AG09319 (cell line): Measurements from ENCODE around the gene HNRNPUL1.
"Not testable (repeated sequence)": the region's sequence is repeated elsewhere in the genome, so short reads cannot be mapped to it uniquely, and the experiment has no call there.

Experiments used
- DNase-seq: peaks from one replicate; pipeline ENCODE4 v3.0.0-alpha.2; 2010; ENCODE audit warnings: low read depth; ENCODE audit errors: extremely low read depth
- TF ChIP-seq, protein P1 (sequence below): IDR thresholded peaks from 2 replicates; pipeline ENCODE4 v1.5.1; 2011; ENCODE audit warnings: low read depth, mild to moderate bottlenecking, inconsistent platforms, low read length, moderate library complexity

HNRNPUL1 gene

DNA sequence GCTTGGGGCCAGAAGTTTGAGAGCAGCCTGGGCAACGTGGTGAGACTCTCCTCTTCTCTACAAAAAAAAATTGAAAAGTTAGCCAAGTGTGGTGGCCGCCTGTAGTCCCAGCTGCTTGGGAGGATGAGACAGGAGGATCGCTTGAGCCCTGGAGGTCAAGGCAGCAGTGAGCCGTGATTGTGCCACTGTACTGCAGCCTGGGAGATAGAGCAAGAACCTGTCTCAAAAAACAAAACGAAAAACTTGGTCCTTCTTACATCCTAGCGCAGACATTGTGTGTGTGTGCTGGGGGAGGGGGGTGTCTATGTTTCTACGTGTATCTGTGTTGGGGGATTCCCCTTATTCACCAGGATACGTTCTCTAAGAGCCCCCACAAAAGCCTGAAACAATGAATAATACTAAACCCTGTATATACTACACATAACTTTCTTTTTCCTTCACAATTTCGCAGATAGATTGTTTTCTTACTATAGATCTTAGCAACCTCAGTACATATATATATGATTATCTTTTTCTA is 37.2 kb upstream of the HNRNPUL1 start:
- no peak for DNase-seq
- TF ChIP-seq, protein P1, sequence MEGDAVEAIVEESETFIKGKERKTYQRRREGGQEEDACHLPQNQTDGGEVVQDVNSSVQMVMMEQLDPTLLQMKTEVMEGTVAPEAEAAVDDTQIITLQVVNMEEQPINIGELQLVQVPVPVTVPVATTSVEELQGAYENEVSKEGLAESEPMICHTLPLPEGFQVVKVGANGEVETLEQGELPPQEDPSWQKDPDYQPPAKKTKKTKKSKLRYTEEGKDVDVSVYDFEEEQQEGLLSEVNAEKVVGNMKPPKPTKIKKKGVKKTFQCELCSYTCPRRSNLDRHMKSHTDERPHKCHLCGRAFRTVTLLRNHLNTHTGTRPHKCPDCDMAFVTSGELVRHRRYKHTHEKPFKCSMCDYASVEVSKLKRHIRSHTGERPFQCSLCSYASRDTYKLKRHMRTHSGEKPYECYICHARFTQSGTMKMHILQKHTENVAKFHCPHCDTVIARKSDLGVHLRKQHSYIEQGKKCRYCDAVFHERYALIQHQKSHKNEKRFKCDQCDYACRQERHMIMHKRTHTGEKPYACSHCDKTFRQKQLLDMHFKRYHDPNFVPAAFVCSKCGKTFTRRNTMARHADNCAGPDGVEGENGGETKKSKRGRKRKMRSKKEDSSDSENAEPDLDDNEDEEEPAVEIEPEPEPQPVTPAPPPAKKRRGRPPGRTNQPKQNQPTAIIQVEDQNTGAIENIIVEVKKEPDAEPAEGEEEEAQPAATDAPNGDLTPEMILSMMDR = no peak

GRCh38 chr19:41228486-41228885 is 35.7 kb upstream of the HNRNPUL1 start:
- TF ChIP-seq, protein P1 = no peak
- no peak for DNase-seq

DNA sequence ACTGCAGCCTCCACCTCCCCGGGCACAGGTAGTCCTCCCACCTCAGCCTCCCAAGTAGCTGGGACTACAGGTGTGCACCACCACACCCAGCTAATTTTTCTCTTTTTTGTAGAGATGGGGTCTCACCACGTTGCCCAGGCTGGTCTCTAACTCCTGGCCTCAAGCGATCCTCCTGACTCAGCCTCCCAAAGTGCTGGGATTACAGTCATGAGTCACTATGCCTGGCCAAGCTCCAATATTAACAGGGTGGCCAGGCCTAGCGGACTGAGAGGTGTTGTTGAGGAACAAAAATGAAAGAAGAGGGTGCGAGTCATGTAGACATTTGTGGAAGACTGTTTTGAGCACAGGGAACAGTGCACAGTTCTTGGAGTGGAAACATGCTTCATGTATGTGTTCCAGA is 34.8 kb upstream of the HNRNPUL1 start:
- not testable (repeated sequence) for DNase-seq

DNA sequence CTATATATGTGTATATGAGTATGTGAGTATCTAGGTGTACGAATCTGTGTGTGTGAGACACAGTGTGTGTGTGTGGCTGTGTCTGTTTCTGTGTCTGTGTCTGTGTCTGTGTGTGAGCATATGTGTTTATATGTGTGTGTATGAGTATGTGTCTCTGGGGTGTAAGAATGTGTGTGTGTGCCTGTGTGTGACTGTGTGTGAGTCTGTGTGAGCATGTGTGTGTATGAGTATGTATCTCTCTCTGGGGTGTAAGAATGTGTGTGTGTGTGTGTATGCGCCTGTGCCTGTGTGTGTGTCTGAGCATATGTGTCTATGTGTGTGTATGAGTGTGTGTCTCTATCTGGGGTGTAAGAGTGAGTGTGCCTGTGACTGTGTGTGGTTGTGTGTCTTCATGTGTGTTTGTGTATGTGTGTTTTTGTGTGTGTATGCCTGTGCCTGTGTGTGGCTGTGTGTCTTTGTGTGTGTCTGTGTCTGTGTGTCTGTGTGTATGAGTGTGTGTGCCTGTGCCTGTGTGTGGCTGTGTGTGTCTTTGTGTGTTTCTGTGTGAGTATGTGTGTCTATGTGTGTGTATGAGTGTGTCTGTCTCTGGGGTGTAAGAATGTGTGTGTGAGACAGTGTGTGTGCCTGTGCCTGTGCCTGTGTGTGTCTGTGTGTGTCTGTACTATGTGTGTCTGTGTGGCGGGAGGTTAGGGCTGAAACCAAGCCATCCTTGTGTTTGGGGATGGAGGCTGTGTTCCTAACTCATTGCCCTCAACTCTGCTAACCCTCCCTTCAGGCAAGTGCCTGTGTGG is 33.9 kb upstream of the HNRNPUL1 start:
- TF ChIP-seq, protein P1 = no peak
- no peak for DNase-seq

GRCh38 chr19:41232686-41233085 is 31.5 kb upstream of the HNRNPUL1 start:
- no peak for DNase-seq
- TF ChIP-seq, protein P1 = no peak

- TF ChIP-seq, protein P1 = no peak
- DNase-seq = no peak
Observed at GRCh38 chr19:41233748-41234240, 30.4 kb upstream of the HNRNPUL1 start.

DNA sequence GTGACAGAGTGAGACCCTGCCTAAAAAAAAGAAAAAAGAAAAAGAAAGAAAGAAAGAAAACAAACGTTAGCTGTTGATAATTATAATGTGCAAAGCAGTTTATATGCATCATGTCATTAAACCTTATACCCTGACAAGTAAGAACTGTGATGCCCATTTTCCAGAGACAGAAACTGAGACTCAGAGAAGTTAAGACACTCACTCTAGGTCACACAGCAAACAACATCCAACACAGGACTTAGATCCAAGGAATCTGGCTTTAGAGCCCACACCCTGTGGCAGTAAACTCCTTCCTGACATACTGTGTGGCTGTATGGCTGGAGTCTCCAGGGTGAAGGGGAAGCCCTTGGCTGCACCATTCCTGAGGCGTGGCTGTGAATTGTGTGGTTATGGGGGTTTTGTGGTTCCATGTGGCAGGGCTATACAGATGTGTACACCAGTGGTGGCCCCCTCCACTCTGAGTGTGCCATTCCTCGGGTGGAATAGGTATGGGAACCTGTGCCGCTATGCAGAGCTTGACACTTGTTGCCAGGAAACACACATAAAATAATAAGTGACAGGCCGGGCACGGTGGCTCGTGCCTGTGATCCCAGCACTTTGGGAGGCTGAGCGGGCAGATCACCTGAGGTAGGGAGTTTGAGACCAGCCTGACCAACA is 29.5 kb upstream of the HNRNPUL1 start:
- TF ChIP-seq, protein P1 = no peak
- DNase-seq = no peak
